Endothelial cell of umbilical vein (primary cell): ENCODE results near the gene BDKRB2. TPM values are rescaled to one million over a fixed set of nuclear protein-coding genes. Genes with fewer than 3 reads are reported as not detected.

Experiments
- BruUV-seq: library from RNA; stranded (reverse); fragments of 400-500 nt; replicated peaks from 2 replicates; lab custom pipeline; 2021; lab: Mats Ljungman, UMichigan
- CTCF ChIA-PET: fragments of 300-600, 350-600 bp; sonication (Branson Sonifier 250); formaldehyde crosslinking; loops from one replicate; lab custom pipeline; 2021; ENCODE audit warnings: antibody characterized with exemption, inconsistent platforms; lab: Charles Lee
- POLR2A ChIA-PET: fragments of 300-600, 350-600 bp; sonication (Branson Sonifier 250); formaldehyde crosslinking; loops from one replicate; lab custom pipeline; 2021; ENCODE audit warnings: antibody characterized with exemption, inconsistent platforms; lab: Charles Lee
- DNase-seq: peaks from one replicate; pipeline ENCODE4 v3.0.0-alpha.2; 2011; ENCODE audit warnings: low read depth, low spot score
- FAIRE-seq: peaks from 2 replicates; lab custom pipeline; 2011; peaks lifted over from hg19 to GRCh38; lab: Jason Lieb, UNC
- H2AFZ ChIP-seq: 2 replicates; pipeline ENCODE4 v1.6.0; 2012; ENCODE audit warnings: low read depth, low read length, control low read depth, inconsistent platforms
- H3K27ac ChIP-seq: 2 replicates; pipeline ENCODE4 v1.5.1; 2011; ENCODE audit warnings: low read depth, mild to moderate bottlenecking, control low read depth, low read length, moderate library complexity; ENCODE audit not compliant: insufficient read depth
- H3K27me3 ChIP-seq, 2 experiments: 2 replicates each; pipeline versions ENCODE4 v1.6.0 to v1.6.1; 2011; ENCODE audit warnings: low read length in 2 of 2, mixed read lengths in 1 of 2; ENCODE audit not compliant: control insufficient read depth in 2 of 2, insufficient read depth in 2 of 2
- H3K36me3 ChIP-seq, 2 experiments: 2 replicates in 1 of 2; 3 replicates in 1 of 2; pipeline ENCODE4 v1.5.1; 2011; ENCODE audit warnings: low read length in 2 of 2, mild to moderate bottlenecking in 1 of 2, moderate library complexity in 1 of 2; ENCODE audit not compliant: control insufficient read depth in 2 of 2, insufficient read depth in 2 of 2; ENCODE audit errors: extremely low read depth in 1 of 2
- H3K4me1 ChIP-seq: 3 replicates; pipeline ENCODE4 v1.5.1; 2011; ENCODE audit warnings: mild to moderate bottlenecking, low read length; ENCODE audit not compliant: control insufficient read depth, insufficient read depth; ENCODE audit errors: extremely low read depth
- H3K4me2 ChIP-seq: 2 replicates; pipeline ENCODE4 v1.6.1; 2011; ENCODE audit warnings: low read length, control low read depth, mixed read lengths; ENCODE audit not compliant: insufficient read depth
- H3K4me3 ChIP-seq, 3 experiments: fragments of 200-600 bp in 1 of 3; sonication (generic), shearing (Covaris generic) in 1 of 3; replicated peaks in 1 of 3; 2 replicates each; pipeline ENCODE4 v1.5.1; 2011 to 2016; ENCODE audit warnings: control low read depth in 3 of 3, low read length in 3 of 3, mild to moderate bottlenecking in 2 of 3, inconsistent platforms in 1 of 3, low read depth in 1 of 3, moderate library complexity in 1 of 3; ENCODE audit not compliant: insufficient read depth in 1 of 3
- H3K79me2 ChIP-seq: 2 replicates; pipeline ENCODE4 v1.6.0; 2012; ENCODE audit warnings: low read length, inconsistent platforms; ENCODE audit not compliant: control insufficient read depth, insufficient read depth
- H3K9ac ChIP-seq: replicated peaks from 2 replicates; pipeline ENCODE3; 2011; ENCODE audit warnings: low read length, control low read depth; ENCODE audit not compliant: insufficient read depth; ENCODE audit errors: extremely low read depth
- H3K9me1 ChIP-seq: replicated peaks from 3 replicates; pipeline ENCODE4 v1.6.0; 2011; ENCODE audit warnings: mild to moderate bottlenecking, low read length; ENCODE audit not compliant: control insufficient read depth, insufficient read depth; ENCODE audit errors: extremely low read depth
- H3K9me3 ChIP-seq: replicated peaks from 2 replicates; pipeline ENCODE4 v1.5.1; 2012; ENCODE audit warnings: low read length, inconsistent platforms; ENCODE audit not compliant: control insufficient read depth, insufficient read depth
- H4K20me1 ChIP-seq: replicated peaks from 2 replicates; pipeline ENCODE3; 2011; ENCODE audit warnings: mild to moderate bottlenecking, low read length; ENCODE audit not compliant: control insufficient read depth, insufficient read depth; ENCODE audit errors: extremely low read depth
- CTCF ChIP-seq, 2 donors: IDR thresholded peaks; 1 replicate in 1 of 2; 2 replicates in 1 of 2; pipeline ENCODE4 v1.5.1; 2011; ENCODE audit warnings: low read length in 2 of 2, mild to moderate bottlenecking in 2 of 2, moderate library complexity in 2 of 2, control low read depth in 1 of 2, inconsistent platforms in 1 of 2, low read depth in 1 of 2; ENCODE audit not compliant: insufficient read depth in 1 of 2; ENCODE audit errors: extremely low read depth in 1 of 2
- EZH2 ChIP-seq: IDR thresholded peaks from 2 replicates; pipeline ENCODE4 v1.6.1; 2012; ENCODE audit warnings: borderline replicate concordance, low read depth, mild to moderate bottlenecking, moderate library complexity, low read length, inconsistent platforms; ENCODE audit not compliant: severe bottlenecking
- FOS ChIP-seq: IDR thresholded peaks from 2 replicates; pipeline ENCODE4 v1.6.1; 2011; ENCODE audit warnings: mild to moderate bottlenecking, low read length, moderate library complexity, borderline replicate concordance; ENCODE audit not compliant: insufficient read depth
- GATA2 ChIP-seq: IDR thresholded peaks from 2 replicates; pipeline ENCODE4 v1.7.0; 2011; ENCODE audit warnings: low read depth, mild to moderate bottlenecking, moderate library complexity, mixed read lengths, low read length; ENCODE audit not compliant: insufficient read length, insufficient read depth
- JUN ChIP-seq: IDR thresholded peaks from 2 replicates; pipeline ENCODE4 v1.6.1; 2011; ENCODE audit warnings: borderline replicate concordance, low read depth; ENCODE audit not compliant: insufficient read length, insufficient read depth
- MAX ChIP-seq: IDR thresholded peaks from 2 replicates; pipeline ENCODE4 v1.6.1; 2011; ENCODE audit not compliant: insufficient read depth, insufficient read length
- MYC ChIP-seq: IDR thresholded peaks from one replicate; pipeline ENCODE4 v1.6.1; 2011; ENCODE audit warnings: mild to moderate bottlenecking, low read depth, low read length
- POLR2A ChIP-seq: IDR thresholded peaks from 2 replicates; pipeline ENCODE4 v1.6.1; 2012; ENCODE audit warnings: low read depth, mild to moderate bottlenecking, control low read depth, low read length
- POLR2AphosphoS5 ChIP-seq: IDR thresholded peaks from 2 replicates; pipeline ENCODE4 v1.6.1; 2012; ENCODE audit warnings: low read depth, mild to moderate bottlenecking, control low read depth, low read length, moderate library complexity; ENCODE audit not compliant: insufficient read depth
- dilution Hi-C: fragments of 300-500 bp; cut with MboI; formaldehyde crosslinking; loops from one replicate; pipeline ENCODE4 v1.15.0; 2019; ENCODE audit warnings: low sequenced_read_pairs; ENCODE audit not compliant: extremely low pct_ligation_motif_present
- intact Hi-C: fragments of 100-400 bp; cut with micrococcal nuclease; formaldehyde crosslinking; loops from one replicate; pipeline ENCODE4 v1.10.0; 2022
- polyA plus RNA-seq, 4 experiments: library from polyadenylated mRNA; depleted of rRNA in 3 of 4; stranded (reverse) in 3 of 4; unstranded in 1 of 4; fragments of >200 nt; gene quantifications; 2 replicates each; pipeline versions ENCODE4 v1.2.1 to v1.2.3, GENCODE V29; 2011 to 2012; ENCODE audit warnings: missing spikeins in 1 of 4
- total RNA-seq: library from RNA; stranded (reverse); gene quantifications from 2 replicates; pipeline ENCODE4 v1.2.3, GENCODE V29; 2021

Gene BDKRB2
- total and polyA plus RNA-seq, 2 donors (not counting 3 experiments of a cell fraction or from before 2014, with no cell fraction given), result 0.22 to 0.77 TPM

GRCh38 chr14:96191841-96192462 lies 12.7 kb upstream of the BDKRB2 start:
- POLR2A ChIA-PET, result no interaction called here
- dilution Hi-C loops, result no loop called here
- no peaks in the 10 kb centered on the region for H3K4me1 ChIP-seq
- intact Hi-C loops, result no loop called here
- no peaks in the 10 kb centered on the region for H3K27me3 ChIP-seq
- no TSS peak for BruUV-seq
- H3K9me3 ChIP-seq, result no peaks in the 10 kb centered on the region
- DNase-seq (no peak), FAIRE-seq (no peak)
- H4K20me1 ChIP-seq, result no peaks in the 10 kb centered on the region
- TF ChIP-seq GATA2 (no peak), POLR2A (no peak), FOS (no peak), EZH2 (no peak), POLR2AphosphoS5 (no peak), JUN (no peak), CTCF (IDR thresholded peaks at IDR 0.05; ENCODE audit: extremely low read depth in 1 of 2, insufficient read depth in 1 of 2, low read depth in 1 of 2, low read length in 2 of 2) (no peak), MAX (no peak), MYC (no peak)
- no peak overlapping the region for H3K9ac ChIP-seq
- no peaks in the 10 kb centered on the region for H3K9me1 ChIP-seq
- H2AFZ ChIP-seq, result no peak overlapping the region
- no peaks in the 10 kb centered on the region for H3K79me2 ChIP-seq
- H3K36me3 ChIP-seq, result no peaks in the 10 kb centered on the region
- H3K27ac ChIP-seq, result no peak overlapping the region
- H3K4me3 ChIP-seq, result no peak overlapping the region
- CTCF ChIA-PET, result no interaction called here
- no peak overlapping the region for H3K4me2 ChIP-seq
